GM18526 (cell line): ENCODE results near the gene TTBK1.

Experiments used
- POLR2A ChIP-seq: IDR thresholded peaks from 3 replicates; pipeline ENCODE4 v1.6.1; 2011; ENCODE audit not compliant: insufficient read length; ENCODE audit errors: extremely low read depth

TTBK1 gene

DNA sequence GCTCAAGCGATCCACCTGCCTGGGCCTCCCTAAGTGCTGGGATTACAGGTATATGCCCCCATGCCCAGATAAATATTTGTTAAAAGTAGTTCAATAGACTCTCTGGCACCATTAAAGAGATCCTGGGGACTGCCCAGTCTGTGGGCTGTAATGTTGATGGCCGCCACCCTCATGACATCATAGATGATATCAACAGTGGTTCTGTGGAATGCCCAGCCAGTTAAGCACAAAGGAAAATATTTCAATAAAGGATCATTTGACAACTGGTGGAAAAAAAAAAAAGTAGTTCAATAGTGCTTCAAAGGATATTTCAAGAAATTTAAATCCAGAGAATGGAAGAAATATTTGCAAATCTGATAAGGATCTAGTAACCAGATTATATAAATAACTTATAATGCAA lies 66.9 kb downstream of the TTBK1 start:
- TF ChIP-seq POLR2A: no peak

DNA sequence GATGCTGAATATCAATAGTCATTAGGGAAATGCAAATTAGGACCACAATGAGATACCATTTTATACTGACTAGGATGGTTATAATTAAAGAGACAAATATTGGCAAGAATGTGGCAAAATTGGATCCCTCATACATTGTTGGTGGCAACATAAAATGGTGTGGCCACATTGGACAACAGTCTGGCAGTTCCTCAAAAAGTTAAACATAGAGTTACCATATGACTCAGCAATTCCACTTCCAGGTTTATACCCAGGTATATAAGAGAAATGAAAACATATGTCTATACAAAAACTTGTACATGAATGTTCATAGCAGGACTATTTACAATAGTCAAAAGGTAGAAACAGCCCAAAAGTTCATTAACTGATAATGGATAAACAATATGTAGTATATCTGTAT lies 67.3 kb downstream of the TTBK1 start:
- no peak for TF ChIP-seq POLR2A

DNA sequence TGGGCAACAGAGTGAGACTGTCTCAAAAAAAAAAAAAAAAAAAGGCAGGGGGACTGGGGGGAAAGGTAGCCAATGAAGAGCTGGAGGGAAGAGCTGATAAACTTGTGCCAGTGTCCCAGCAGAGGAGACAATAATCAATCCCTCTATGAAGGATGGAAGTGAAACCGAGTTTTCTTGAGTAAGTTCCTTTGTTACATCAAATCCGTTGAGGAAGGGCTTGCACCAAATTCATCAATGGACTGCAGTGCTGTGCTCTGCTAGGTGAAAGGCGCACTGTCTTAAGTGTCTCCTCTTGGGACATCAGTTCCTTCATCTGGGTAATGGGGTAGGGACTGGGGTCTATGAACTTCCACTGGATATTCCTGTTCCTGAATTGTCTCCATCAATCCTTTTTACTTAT lies 68.4 kb downstream of the TTBK1 start:
- TF ChIP-seq POLR2A: no peak

DNA sequence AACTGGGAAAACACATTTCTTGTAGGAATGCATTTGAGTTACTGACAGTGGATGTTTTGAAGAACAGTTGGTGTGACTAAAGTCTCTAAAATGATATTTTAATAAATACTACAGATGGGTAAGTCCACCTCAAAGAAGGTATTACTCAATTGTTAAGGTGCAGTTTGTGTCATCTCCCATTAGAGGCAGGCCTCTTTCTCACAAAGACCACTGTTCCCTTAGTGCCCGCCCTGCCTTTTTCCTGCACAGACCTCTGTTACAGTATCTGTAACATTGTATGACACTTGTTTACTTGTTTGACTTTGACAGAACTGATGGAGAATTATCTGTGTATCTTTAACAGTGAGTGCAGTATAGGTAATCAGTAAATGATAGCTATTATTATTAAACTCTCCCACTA lies 70.5 kb downstream of the TTBK1 start:
- TF ChIP-seq POLR2A: no peak

DNA sequence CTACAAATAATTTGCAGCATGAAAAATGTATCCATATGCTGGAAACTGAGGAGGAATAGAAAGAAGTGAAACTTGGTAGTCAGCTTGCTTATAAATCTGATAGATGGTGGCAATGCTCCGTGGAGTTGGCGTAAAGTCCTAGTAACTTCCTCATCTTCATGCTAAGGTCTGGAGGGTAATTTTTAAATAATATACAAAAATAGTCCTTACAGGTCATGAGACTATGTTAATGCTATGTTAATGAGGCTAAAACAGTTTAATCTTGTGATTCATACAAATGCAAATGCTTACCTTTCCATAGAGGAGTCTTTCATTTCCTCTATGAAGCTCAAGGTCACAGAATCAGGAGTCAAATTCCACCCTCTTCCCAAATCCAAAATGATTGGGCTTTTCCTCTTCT lies 74.7 kb downstream of the TTBK1 start:
- no peak for TF ChIP-seq POLR2A

DNA sequence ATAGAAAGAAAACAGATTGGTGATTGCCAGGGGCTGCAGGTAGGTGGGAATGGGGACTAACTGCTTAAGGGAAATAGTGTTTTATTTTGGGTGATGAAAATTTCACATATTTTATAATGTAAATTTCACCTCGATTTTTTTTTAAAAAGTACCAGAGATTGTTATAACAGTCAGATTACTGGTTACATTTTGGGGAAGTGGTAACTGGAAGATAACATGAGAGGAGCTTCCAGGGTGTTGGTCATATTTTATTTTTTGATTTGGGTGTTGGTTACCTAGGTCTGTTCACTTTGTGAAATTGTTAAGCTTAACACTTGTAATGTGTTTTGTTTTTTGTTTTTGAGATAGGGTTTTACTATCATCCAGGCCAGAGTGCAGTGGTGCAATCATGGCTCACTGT lies 82.6 kb downstream of the TTBK1 start:
- no peak for TF ChIP-seq POLR2A

DNA sequence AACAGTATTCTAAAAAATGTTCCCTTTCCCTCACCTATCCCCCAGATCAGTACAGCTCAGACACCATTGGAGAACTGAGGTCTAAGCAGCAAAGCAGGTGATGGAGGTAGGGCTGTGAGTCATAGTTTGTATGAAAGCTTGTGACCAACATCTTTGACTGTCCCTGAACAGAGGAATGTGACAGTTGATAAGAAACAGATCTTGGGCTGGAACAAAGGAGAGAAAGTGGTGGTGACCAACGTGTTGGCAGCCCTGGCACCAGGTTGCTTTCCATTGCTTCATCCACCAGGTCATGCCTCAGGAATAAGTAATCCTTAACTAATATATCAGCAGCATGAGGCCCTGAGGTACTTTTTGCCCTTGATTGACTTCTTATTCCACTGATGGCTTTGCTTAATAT lies 85.2 kb downstream of the TTBK1 start:
- TF ChIP-seq POLR2A: no peak

DNA sequence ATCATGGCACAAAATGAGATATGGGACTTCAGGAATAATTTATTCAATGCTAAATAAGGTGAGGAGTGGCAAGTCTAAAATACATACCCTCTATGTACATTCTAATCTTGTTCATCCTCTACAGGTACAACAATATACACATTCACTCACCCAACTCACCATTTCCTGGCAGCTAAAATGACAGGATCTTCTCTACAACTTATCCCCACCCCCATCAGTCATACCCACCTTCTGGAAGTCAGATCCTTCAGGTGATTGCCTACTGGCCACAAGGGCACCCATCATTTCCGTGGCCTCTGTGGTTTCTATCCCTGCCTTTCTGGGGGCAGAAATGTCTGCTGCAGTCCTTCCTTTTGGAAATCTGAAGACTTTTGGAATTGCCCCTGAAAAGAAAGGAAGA lies 88.2 kb downstream of the TTBK1 start:
- TF ChIP-seq POLR2A: no peak

DNA sequence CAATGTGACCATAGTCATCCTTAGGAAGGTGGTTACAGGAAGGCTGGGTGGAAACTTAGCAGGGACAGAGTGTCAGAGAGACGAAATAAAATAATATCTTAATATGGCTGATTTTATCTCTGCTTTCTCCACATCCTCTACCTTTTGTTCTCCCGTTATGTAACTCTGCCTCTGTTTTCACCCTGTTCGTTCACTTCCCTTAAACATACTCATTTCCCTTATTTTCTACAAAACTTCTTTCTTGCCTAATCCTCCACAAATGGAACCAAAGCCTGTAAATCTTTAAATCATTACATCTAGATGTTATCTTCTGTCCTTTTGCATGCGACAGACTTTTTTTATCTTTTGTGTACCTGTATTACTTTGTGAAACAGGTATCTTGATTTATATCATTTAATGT lies 88.6 kb downstream of the TTBK1 start:
- no peak for TF ChIP-seq POLR2A

DNA sequence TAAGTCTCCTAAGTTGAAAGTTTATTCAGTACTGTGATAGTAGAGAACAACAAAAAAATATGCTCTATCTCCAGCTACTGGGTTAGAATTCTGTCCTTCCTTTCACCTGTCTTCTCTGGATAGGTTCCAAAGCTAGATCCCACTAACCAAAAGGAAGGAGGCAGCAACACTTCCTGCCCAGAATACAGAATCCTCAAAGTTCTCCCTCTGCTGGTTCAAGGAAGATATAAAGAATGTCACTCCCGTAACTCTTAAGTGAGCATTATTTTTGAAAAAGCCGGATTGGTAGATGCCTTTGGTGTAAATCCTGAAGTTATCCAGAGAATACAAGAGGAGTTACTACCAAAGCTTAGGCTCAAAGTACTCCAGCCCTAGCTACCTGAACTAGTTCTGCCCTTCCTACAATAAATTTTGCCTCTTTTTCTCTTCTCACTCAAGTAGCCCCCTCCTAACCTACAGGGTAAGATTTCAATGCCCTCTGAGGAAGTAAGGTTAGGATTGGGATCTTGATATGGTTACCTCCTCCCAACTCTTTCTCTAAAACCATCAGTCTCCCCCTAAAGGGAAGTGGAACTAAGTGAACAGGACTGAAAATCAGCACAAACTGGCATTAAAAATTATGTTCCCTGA lies 91.3 kb downstream of the TTBK1 start:
- no peak for TF ChIP-seq POLR2A

DNA sequence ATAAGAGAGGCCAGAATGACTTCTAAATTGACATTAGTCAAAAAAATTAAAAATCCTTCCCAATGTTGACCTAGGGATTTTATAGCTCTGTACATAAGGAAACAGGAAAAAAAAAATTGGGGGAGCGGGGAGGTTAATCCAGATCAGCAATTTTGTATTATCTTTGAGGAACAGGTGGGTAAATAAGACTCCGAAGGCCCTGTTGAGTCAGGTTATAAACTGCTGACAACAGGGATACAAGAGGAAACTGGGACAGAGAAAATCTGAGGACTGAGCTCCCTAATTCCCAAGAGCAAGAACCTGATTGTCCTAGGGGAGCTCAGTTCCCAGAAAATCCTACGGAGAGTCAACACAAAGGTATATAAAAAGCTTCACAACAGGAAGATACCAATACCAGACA lies 92.2 kb downstream of the TTBK1 start:
- no peak for TF ChIP-seq POLR2A

DNA sequence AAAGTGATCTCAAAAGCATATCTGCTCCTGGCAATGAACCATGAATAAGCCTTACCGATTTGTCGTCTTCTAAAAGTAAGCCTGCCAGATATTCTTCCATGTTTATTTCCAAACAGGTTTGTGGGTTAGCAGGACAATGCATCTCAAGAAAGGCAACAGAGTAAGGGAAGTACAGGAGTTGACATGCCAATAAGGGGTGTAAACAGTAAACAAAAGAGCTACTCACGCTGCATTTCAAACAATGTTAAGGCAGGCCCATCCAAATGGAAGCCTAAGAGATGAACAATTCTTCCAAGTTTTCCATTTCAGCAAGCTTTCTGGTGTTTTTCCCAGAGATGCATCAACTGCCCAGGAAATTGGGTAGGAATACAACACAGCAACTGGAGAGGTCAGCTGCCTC lies 93.1 kb downstream of the TTBK1 start:
- TF ChIP-seq POLR2A: no peak
